ENCODE results near the gene SPAG6. TPM values are rescaled to one million over a fixed set of nuclear protein-coding genes. Genes with fewer than 3 reads are reported as not detected.

SPAG6 gene
- total and polyA plus RNA-seq, 2 donors, result 0.24 to 1.0 TPM

DNA sequence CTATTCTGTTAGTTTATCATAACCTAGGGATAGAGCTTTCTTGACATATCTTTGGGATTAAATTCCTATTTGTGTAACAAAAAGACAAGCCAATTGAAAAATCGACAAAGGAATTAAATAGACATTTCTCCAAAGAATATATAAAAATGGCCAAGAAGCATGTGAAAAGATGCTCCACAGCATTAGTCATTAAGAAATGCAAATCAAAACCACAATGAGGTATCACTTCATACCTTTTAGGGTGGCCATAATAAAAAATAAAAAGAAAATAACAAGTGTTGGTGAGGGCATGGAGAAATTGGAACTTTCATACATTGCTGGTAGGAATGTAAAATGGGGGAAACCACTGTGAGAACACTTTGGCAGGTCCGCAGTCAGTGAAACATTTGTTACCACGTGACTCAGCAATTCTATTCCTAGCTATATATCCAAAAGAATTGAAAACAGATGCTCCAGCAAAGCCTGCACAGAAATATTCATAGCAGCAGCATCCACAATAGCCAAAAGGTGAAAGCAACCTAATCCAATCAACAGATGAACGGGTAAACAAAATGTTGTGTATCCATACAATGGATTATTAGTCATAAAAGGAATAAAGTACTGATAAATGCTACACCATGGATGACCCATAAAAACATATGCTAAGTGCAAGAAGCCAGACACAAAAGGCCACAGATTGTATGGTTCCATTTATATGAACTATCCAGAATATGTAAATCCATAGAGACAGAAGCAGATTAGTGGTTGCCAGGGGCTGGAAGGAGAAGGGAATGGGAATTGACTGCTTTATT lies 20.5 kb downstream of the SPAG6 start:
- no peaks in the 10 kb centered on the region for H3K27me3 ChIP-seq (ENCODE audit: control insufficient read depth in 2 of 2, insufficient read depth in 1 of 2, low read length in 1 of 2)
- H3K36me3 ChIP-seq (ENCODE audit: control insufficient read depth in 2 of 2, insufficient read depth in 2 of 2, low read length in 1 of 2), result no peaks in the 10 kb centered on the region
- no peak for DNase-seq (ENCODE audit: low read depth in 6 of 9, low spot score in 9 of 9)
- WGBS, result 94% methylated on average over 4 of the region's 4 CpGs
- no peaks in the 10 kb centered on the region for H3K9me3 ChIP-seq (ENCODE audit: control insufficient read depth in 2 of 2, insufficient read depth in 1 of 2, low read length in 1 of 2)
- H3K4me1 ChIP-seq (ENCODE audit: control insufficient read depth in 2 of 2, insufficient read depth in 2 of 2, low read length in 2 of 2), result peaks cover 0 to 2% of the 10 kb centered on the region in 2 donors
- H3K4me3 ChIP-seq (ENCODE audit: low read length in 2 of 2), result no peak overlapping the region
- no peak overlapping the region for H3K27ac ChIP-seq (ENCODE audit: low read depth in 1 of 2, low read length in 1 of 2)

GRCh38 chr10:22366435-22366703 lies 21.1 kb downstream of the SPAG6 start:
- H3K9me3 ChIP-seq (ENCODE audit: control insufficient read depth in 2 of 2, insufficient read depth in 1 of 2, low read length in 1 of 2), result no peaks in the 10 kb centered on the region

GRCh38 chr10:22366771-22367170 lies 21.5 kb downstream of the SPAG6 start:
- H3K4me3 ChIP-seq (ENCODE audit: low read length in 2 of 2), result no peak overlapping the region
- peaks cover 0 to 2% of the 10 kb centered on the region in 2 donors for H3K4me1 ChIP-seq (ENCODE audit: control insufficient read depth in 2 of 2, insufficient read depth in 2 of 2, low read length in 2 of 2)
- 72% methylated on average over 2 of the region's 2 CpGs for WGBS
- H3K36me3 ChIP-seq (ENCODE audit: control insufficient read depth in 2 of 2, insufficient read depth in 2 of 2, low read length in 1 of 2), result no peaks in the 10 kb centered on the region
- H3K27ac ChIP-seq (ENCODE audit: low read depth in 1 of 2, low read length in 1 of 2), result no peak overlapping the region
- H3K27me3 ChIP-seq (ENCODE audit: control insufficient read depth in 2 of 2, insufficient read depth in 1 of 2, low read length in 1 of 2), result no peaks in the 10 kb centered on the region
- DNase-seq (ENCODE audit: low read depth in 6 of 9, low spot score in 9 of 9), result no peak
- H3K9me3 ChIP-seq (ENCODE audit: control insufficient read depth in 2 of 2, insufficient read depth in 1 of 2, low read length in 1 of 2), result no peaks in the 10 kb centered on the region

More at GRCh38 chr10:22366435-22366703, 21.1 kb downstream of the SPAG6 start:
- H3K36me3 ChIP-seq (ENCODE audit: control insufficient read depth in 2 of 2, insufficient read depth in 2 of 2, low read length in 1 of 2), result no peaks in the 10 kb centered on the region
- H3K4me1 ChIP-seq (ENCODE audit: control insufficient read depth in 2 of 2, insufficient read depth in 2 of 2, low read length in 2 of 2), result peaks cover 0 to 2% of the 10 kb centered on the region in 2 donors
- H3K4me3 ChIP-seq (ENCODE audit: low read length in 2 of 2), result no peak overlapping the region
- DNase-seq (ENCODE audit: low read depth in 6 of 9, low spot score in 9 of 9), result no peak
- no peak overlapping the region for H3K27ac ChIP-seq (ENCODE audit: low read depth in 1 of 2, low read length in 1 of 2)
- H3K27me3 ChIP-seq (ENCODE audit: control insufficient read depth in 2 of 2, insufficient read depth in 1 of 2, low read length in 1 of 2), result no peaks in the 10 kb centered on the region

DNA sequence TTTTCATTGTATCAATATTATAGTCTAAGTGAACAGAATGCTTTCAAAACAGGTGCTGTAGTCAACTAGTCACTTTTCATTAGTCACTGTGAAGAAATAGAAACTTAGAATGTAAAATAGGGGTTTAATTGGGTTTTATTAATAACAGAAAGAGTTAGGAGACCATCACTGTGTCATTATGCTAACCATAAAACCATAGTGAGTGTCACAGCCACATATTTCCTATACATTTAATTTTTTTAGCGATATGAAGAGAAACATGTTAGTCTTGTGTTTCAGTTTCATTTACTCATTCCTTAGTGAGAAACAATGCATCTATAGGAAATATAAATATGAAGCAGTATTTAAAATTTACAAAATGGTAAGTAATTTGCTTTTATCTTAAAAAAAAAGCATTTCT lies 22.2 kb downstream of the SPAG6 start:
- Histone ChIP-seq H3K4me1 (ENCODE audit: control insufficient read depth in 2 of 2, insufficient read depth in 2 of 2, low read length in 2 of 2) (peaks cover 0 to 2% of the 10 kb centered on the region in 2 donors), H3K4me3 (ENCODE audit: low read length in 2 of 2) (no peak overlapping the region), H3K27ac (ENCODE audit: low read depth in 1 of 2, low read length in 1 of 2) (no peak overlapping the region), H3K36me3 (ENCODE audit: control insufficient read depth in 2 of 2, insufficient read depth in 2 of 2, low read length in 1 of 2) (no peaks in the 10 kb centered on the region), H3K9me3 (ENCODE audit: control insufficient read depth in 2 of 2, insufficient read depth in 1 of 2, low read length in 1 of 2) (no peaks in the 10 kb centered on the region), H3K27me3 (ENCODE audit: control insufficient read depth in 2 of 2, insufficient read depth in 1 of 2, low read length in 1 of 2) (no peaks in the 10 kb centered on the region)
- DNase-seq (ENCODE audit: low read depth in 6 of 9, low spot score in 9 of 9), result no peak
- WGBS, result 68% methylated on average over 1 of the region's 1 CpG

DNA sequence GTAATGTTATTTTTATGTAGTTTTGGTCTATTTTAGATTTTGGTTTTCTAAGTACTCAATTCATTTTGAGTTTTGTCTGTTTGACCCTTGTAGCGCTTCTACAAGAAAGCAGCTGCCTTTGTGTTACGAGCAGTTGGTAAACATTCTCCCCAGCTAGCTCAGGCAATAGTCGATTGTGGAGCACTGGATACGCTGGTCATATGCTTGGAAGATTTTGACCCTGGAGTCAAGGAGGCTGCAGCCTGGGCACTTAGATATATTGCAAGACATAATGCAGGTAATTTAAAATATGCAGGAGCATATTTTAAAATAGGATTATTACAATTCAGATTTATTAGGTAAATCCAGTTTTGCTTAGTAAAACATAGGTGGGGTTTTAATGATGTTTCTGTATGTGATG lies 23.1 kb downstream of the SPAG6 start:
- no peak for DNase-seq (ENCODE audit: low read depth in 6 of 9, low spot score in 9 of 9)
- Histone ChIP-seq H3K27me3 (ENCODE audit: control insufficient read depth in 2 of 2, insufficient read depth in 1 of 2, low read length in 1 of 2) (no peaks in the 10 kb centered on the region), H3K9me3 (ENCODE audit: control insufficient read depth in 2 of 2, insufficient read depth in 1 of 2, low read length in 1 of 2) (no peaks in the 10 kb centered on the region), H3K4me1 (ENCODE audit: control insufficient read depth in 2 of 2, insufficient read depth in 2 of 2, low read length in 2 of 2) (peaks cover 0 to 2% of the 10 kb centered on the region in 2 donors), H3K4me3 (ENCODE audit: low read length in 2 of 2) (no peak overlapping the region), H3K27ac (ENCODE audit: low read depth in 1 of 2, low read length in 1 of 2) (no peak overlapping the region), H3K36me3 (ENCODE audit: control insufficient read depth in 2 of 2, insufficient read depth in 2 of 2, low read length in 1 of 2) (no peaks in the 10 kb centered on the region)
- WGBS, result 98% methylated on average over 4 of the region's 4 CpGs

GRCh38 chr10:22368981-22369380 lies 23.7 kb downstream of the SPAG6 start:
- Histone ChIP-seq H3K9me3 (ENCODE audit: control insufficient read depth in 2 of 2, insufficient read depth in 1 of 2, low read length in 1 of 2) (no peaks in the 10 kb centered on the region), H3K4me3 (ENCODE audit: low read length in 2 of 2) (no peak overlapping the region), H3K27ac (ENCODE audit: low read depth in 1 of 2, low read length in 1 of 2) (no peak overlapping the region), H3K4me1 (ENCODE audit: control insufficient read depth in 2 of 2, insufficient read depth in 2 of 2, low read length in 2 of 2) (peaks cover 0 to 2% of the 10 kb centered on the region in 2 donors), H3K27me3 (ENCODE audit: control insufficient read depth in 2 of 2, insufficient read depth in 1 of 2, low read length in 1 of 2) (no peaks in the 10 kb centered on the region), H3K36me3 (ENCODE audit: control insufficient read depth in 2 of 2, insufficient read depth in 2 of 2, low read length in 1 of 2) (no peaks in the 10 kb centered on the region)
- no peak for DNase-seq (ENCODE audit: low read depth in 6 of 9, low spot score in 9 of 9)
- 50% methylated on average over 2 of the region's 2 CpGs for WGBS

DNA sequence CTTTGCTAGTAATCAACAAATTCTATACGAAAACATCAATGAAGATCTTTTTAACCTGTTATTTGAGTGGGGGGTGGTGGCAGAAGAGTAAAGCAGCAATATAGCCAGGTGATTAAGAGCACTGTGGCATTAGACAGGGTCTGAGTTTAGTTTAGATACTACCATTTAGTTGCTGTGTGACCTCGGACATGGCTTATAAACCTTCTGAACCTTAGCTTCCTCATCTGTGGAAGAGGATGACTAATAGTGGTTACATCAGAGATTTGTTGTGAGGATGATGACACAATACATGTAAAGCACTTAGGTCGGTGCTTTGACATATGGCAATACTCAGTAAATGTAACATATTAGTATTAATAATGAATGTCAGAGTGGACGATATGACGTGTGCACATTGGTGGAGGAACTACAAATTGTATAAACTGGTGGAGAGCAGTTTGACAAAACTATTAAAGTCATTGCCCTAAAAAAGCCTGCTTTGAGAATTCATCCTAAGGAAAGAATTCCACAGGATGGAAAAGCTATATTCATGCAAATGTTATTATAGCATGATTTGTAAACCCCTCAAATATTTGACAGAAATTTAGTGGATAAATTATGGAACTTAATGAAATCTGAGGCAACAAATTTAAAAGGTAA lies 24.3 kb downstream of the SPAG6 start:
- Histone ChIP-seq H3K4me1 (ENCODE audit: control insufficient read depth in 2 of 2, insufficient read depth in 2 of 2, low read length in 2 of 2) (peaks cover 0 to 2% of the 10 kb centered on the region in 2 donors), H3K27ac (ENCODE audit: low read depth in 1 of 2, low read length in 1 of 2) (no peak overlapping the region), H3K27me3 (ENCODE audit: control insufficient read depth in 2 of 2, insufficient read depth in 1 of 2, low read length in 1 of 2) (no peaks in the 10 kb centered on the region), H3K4me3 (ENCODE audit: low read length in 2 of 2) (no peak overlapping the region), H3K9me3 (ENCODE audit: control insufficient read depth in 2 of 2, insufficient read depth in 1 of 2, low read length in 1 of 2) (no peaks in the 10 kb centered on the region), H3K36me3 (ENCODE audit: control insufficient read depth in 2 of 2, insufficient read depth in 2 of 2, low read length in 1 of 2) (no peaks in the 10 kb centered on the region)
- 95% methylated on average over 5 of the region's 5 CpGs for WGBS
- DNase-seq (ENCODE audit: low read depth in 6 of 9, low spot score in 9 of 9), result no peak

DNA sequence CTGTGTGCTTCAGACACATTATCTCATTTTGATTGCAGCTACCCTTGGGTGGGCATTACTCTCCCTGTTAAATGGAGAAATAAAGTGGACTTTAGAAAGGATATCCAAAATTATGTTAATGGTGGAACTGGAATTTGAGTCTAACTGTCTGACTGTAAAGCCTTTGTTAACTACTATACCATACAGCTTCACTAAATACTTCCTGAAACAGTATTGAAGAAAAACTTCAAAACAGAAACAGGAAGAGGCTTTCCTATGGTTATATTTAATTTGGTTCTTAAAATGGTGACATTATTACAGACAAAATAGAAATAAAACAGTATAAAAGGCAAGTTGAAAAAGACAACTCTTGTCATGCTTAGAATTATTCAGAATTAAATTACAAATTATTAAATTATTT lies 25.0 kb downstream of the SPAG6 start:
- no peak overlapping the region for H3K27ac ChIP-seq (ENCODE audit: low read depth in 1 of 2, low read length in 1 of 2)
- no peaks in the 10 kb centered on the region for H3K27me3 ChIP-seq (ENCODE audit: control insufficient read depth in 2 of 2, insufficient read depth in 1 of 2, low read length in 1 of 2)
- H3K4me3 ChIP-seq (ENCODE audit: low read length in 2 of 2), result no peak overlapping the region
- peak in 1 of 9 donors; percentile 35 for DNase-seq (ENCODE audit: low read depth in 6 of 9, low spot score in 9 of 9)
- H3K36me3 ChIP-seq (ENCODE audit: control insufficient read depth in 2 of 2, insufficient read depth in 2 of 2, low read length in 1 of 2), result no peaks in the 10 kb centered on the region
- H3K4me1 ChIP-seq (ENCODE audit: control insufficient read depth in 2 of 2, insufficient read depth in 2 of 2, low read length in 2 of 2), result peaks cover 0 to 2% of the 10 kb centered on the region in 2 donors
- no peaks in the 10 kb centered on the region for H3K9me3 ChIP-seq (ENCODE audit: control insufficient read depth in 2 of 2, insufficient read depth in 1 of 2, low read length in 1 of 2)

GRCh38 chr10:22372298-22372697 lies 27.0 kb downstream of the SPAG6 start:
- WGBS, result 96% methylated on average over 6 of the region's 6 CpGs
- H3K9me3 ChIP-seq (ENCODE audit: control insufficient read depth in 2 of 2, insufficient read depth in 1 of 2, low read length in 1 of 2), result no peaks in the 10 kb centered on the region
- H3K36me3 ChIP-seq (ENCODE audit: control insufficient read depth in 2 of 2, insufficient read depth in 2 of 2, low read length in 1 of 2), result no peaks in the 10 kb centered on the region
- DNase-seq (ENCODE audit: low read depth in 6 of 9, low spot score in 9 of 9), result no peak
- H3K27ac ChIP-seq (ENCODE audit: low read depth in 1 of 2, low read length in 1 of 2), result no peak overlapping the region
- H3K4me1 ChIP-seq (ENCODE audit: control insufficient read depth in 2 of 2, insufficient read depth in 2 of 2, low read length in 2 of 2), result peaks cover 0 to 2% of the 10 kb centered on the region in 2 donors
- no peak overlapping the region for H3K4me3 ChIP-seq (ENCODE audit: low read length in 2 of 2)
- no peaks in the 10 kb centered on the region for H3K27me3 ChIP-seq (ENCODE audit: control insufficient read depth in 2 of 2, insufficient read depth in 1 of 2, low read length in 1 of 2)

Data from thymus (tissue), 11 donors.